CD4-positive, alpha-beta T cell treated with Interleukin-2 at 100 ng/mL for 4 hours (primary cell): ENCODE results near the gene ITSN1.

Experiments
- DNase-seq: peaks from one replicate; pipeline ENCODE4 v3.0.0-alpha.2; 2020; ENCODE audit warnings: low spot score

Gene ITSN1

GRCh38 chr21:33732038-33732437, 89.7 kb downstream of the ITSN1 start:
- DNase-seq = no peak

- DNase-seq = no peak
These were observed 91.3 kb downstream of the ITSN1 start for GRCh38 chr21:33733601-33734000.

GRCh38 chr21:33734291-33734690, 92.0 kb downstream of the ITSN1 start:
- DNase-seq = no peak

- no peak for DNase-seq
These were observed 92.5 kb downstream of the ITSN1 start for GRCh38 chr21:33734818-33735217.

GRCh38 chr21:33736569-33736968, 94.3 kb downstream of the ITSN1 start:
- no peak for DNase-seq

GRCh38 chr21:33739701-33740100, 97.4 kb downstream of the ITSN1 start:
- DNase-seq = no peak

GRCh38 chr21:33747420-33747819, 105.1 kb downstream of the ITSN1 start:
- no peak for DNase-seq

- no peak for DNase-seq
These were observed 106.6 kb downstream of the ITSN1 start for GRCh38 chr21:33748903-33749302.

- DNase-seq = no peak
These were observed 107.7 kb downstream of the ITSN1 start for GRCh38 chr21:33750017-33750416.

- DNase-seq = no peak
These were observed 108.8 kb downstream of the ITSN1 start for GRCh38 chr21:33751120-33751519.

GRCh38 chr21:33751533-33751932, 109.2 kb downstream of the ITSN1 start:
- DNase-seq = no peak

GRCh38 chr21:33752260-33752659, 110.0 kb downstream of the ITSN1 start:
- DNase-seq = no peak

GRCh38 chr21:33753886-33754285, 111.6 kb downstream of the ITSN1 start:
- no peak for DNase-seq

GRCh38 chr21:33754481-33754880, 112.2 kb downstream of the ITSN1 start:
- no peak for DNase-seq

GRCh38 chr21:33755354-33755753, 113.1 kb downstream of the ITSN1 start:
- no peak for DNase-seq

GRCh38 chr21:33760641-33761440, 118.5 kb downstream of the ITSN1 start:
- DNase-seq = no peak

GRCh38 chr21:33761441-33762036, 119.2 kb downstream of the ITSN1 start:
- no peak for DNase-seq

GRCh38 chr21:33762803-33763581, 120.7 kb downstream of the ITSN1 start:
- DNase-seq = no peak

GRCh38 chr21:33763582-33763899, 121.2 kb downstream of the ITSN1 start:
- no peak for DNase-seq

- no peak for DNase-seq
These were observed 124.9 kb downstream of the ITSN1 start for GRCh38 chr21:33767236-33767635.

- no peak for DNase-seq
These were observed 125.7 kb downstream of the ITSN1 start for GRCh38 chr21:33767960-33768359.

- DNase-seq = no peak
These were observed 126.8 kb downstream of the ITSN1 start for GRCh38 chr21:33769057-33769456.

- no peak for DNase-seq
These were observed 128.2 kb downstream of the ITSN1 start for GRCh38 chr21:33770542-33770941.
